HT-29 (cell line): ENCODE measurements around the gene KLHL30. TPM values are rescaled to one million over a fixed set of nuclear protein-coding genes. Genes with fewer than 3 reads are reported as not detected.

Experiments
- DNase-seq: peaks from one replicate; pipeline ENCODE4 v3.0.0-alpha.2; 2015; ENCODE audit warnings: low spot score
- total RNA-seq: library from RNA; depleted of rRNA; stranded (reverse); fragments of >200 nt; shearing (Covaris generic); gene quantifications from 2 replicates; pipeline ENCODE4 v1.2.3, GENCODE V29; 2014; rRNA removed

The KLHL30 gene
- total RNA-seq, result 1.1 and 1.7 TPM in 2 replicates

DNA sequence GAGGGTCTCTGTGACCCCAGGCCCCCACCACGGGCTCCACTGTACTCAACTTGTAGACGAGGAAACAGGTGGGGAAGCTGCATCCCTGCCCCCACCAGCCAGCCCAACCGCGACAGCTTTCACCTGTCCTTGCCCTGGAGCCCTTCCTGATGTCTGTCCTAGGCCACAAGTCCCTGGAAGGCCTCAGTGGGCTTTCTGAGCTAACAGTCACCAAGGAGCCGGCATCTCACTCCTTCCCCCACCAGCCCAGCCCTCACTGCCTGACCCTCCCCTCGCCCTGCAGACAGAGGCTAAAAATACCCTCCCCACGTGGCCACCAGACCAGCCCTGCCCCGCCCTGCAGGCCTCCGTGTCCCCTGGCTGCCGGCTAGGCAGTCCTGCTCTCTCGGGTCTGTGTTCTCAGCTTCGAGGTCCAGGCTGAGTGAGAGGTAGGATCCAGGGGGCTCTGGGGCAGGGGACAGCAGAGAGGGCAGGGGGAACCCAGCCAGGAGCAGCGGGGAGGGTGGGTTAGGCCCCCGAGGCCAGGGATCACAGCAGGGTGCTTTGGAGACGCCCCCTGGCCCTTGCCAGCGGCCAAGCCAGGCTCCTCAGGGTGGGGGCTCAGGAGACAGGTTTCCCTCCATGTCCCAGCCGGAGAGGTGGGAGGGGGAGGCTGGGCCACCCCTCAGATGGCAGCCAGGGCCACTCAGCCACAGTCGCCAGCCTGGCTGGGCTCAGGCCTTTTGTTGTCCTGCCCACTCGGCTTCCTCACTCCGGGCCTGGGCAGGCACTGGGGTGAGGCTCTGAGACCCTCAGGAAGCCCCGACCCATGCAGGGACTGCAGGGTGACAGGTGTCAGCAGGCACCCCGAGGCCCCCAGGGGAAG is at the start of gene KLHL30:
Gene KLHL30 (plus strand): TSS at position 338 of the 865 bp plus-strand sequence. CDS start 2,087 bp downstream, outside the sequence.
- DNase-seq, result peak; percentile 37

DNA sequence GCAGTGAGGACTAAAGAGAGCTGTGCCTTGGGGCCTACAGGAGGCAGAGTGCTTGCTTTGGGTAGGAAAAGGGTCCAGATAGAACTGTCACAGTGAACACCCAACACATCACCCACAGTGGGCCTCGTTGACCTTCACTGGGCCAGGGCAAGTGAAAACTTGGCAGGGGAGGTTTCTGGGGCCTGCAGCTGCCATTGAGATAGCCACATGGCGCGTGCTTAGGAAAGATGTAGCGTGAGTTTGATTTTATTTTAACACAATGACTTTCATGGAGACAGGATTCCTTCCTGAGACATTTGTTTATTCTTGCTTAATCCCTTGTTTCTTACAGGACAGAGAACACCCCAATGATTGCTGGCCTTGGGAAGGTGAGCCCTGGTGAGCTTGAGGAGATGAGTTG is 47.6 kb upstream of the KLHL30 start:
- no peak for DNase-seq

- no peak for DNase-seq
These were observed 46.9 kb upstream of the KLHL30 start for GRCh38 chr2:238091436-238092060.

DNA sequence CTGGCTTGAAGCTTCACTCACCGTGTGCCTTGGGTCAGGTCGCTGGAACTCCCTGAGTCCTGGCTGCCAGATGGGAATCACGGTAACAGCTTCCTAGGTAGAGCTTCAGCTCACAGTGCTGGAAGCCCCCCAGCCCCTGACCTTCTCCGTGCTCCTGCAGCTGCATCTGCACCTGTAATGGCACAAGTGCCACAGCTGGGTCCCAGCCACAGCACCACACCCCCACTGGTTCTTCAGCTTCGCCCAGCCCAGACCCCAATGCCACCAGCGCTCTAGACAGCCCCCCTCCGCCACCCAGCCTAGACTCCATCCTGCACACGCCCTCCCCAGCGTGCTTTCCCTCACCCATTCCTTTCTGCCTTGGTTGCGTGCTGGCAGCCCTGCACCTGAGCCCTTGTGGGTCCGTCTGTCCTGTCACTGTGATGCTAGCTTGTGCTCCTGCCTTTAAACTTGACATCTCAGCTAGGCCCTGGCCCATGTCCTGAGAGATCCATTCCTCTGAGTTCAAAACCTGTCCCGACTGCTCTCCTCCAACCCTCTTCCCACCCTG is 45.9 kb upstream of the KLHL30 start:
- DNase-seq, result no peak

- no peak for DNase-seq
These were observed 45.0 kb upstream of the KLHL30 start for GRCh38 chr2:238093181-238094140.

DNA sequence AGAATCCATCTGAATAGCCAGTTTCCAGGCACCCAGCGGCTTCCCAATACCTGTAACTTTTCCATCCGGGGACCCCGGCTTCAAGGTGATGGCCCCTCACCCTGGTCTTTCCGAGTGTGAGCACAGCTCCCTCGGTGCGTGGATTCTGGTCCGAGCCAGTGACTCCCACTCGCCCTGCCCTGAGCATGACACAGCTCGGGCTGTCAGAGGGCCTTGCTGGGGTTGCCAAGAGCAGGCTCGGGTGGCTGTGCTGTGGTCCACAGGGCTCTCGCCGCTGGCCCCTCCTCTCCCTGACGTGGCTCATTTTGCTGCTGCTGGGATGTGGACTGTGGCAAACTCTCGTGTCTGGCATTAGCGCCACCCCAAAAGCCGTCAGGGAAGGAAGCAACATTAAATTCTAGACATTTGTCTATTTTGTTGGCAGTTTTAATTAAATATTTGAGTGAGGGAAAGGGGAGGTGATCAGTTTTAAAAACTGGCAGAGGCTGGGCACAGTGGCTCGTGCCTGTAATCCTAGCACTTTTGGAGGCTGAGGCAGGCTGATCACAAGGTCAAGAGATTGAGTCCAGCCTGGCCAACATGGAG is 43.9 kb upstream of the KLHL30 start:
- DNase-seq, result no peak

DNA sequence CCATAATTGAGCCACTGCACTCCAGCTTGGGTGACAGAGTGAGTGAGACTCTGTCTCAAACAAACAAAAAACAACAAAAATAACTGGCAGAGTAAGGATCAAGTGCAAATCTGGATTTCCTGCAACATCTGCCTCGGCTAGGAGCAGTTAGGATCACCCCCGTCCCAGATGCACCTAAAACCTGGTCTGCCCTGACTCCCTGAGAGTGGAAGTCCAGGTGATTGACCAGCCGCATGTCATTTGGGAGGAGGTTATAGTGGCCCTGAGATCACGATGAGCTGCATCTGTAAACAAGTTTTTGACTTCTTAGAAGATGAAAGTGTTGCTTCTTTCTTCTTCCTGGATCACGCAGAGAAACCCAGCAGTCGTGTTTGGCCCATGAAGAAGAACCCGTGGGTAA is 43.3 kb upstream of the KLHL30 start:
- no peak for DNase-seq

GRCh38 chr2:238096311-238097011 is 42.0 kb upstream of the KLHL30 start:
- no peak for DNase-seq

DNA sequence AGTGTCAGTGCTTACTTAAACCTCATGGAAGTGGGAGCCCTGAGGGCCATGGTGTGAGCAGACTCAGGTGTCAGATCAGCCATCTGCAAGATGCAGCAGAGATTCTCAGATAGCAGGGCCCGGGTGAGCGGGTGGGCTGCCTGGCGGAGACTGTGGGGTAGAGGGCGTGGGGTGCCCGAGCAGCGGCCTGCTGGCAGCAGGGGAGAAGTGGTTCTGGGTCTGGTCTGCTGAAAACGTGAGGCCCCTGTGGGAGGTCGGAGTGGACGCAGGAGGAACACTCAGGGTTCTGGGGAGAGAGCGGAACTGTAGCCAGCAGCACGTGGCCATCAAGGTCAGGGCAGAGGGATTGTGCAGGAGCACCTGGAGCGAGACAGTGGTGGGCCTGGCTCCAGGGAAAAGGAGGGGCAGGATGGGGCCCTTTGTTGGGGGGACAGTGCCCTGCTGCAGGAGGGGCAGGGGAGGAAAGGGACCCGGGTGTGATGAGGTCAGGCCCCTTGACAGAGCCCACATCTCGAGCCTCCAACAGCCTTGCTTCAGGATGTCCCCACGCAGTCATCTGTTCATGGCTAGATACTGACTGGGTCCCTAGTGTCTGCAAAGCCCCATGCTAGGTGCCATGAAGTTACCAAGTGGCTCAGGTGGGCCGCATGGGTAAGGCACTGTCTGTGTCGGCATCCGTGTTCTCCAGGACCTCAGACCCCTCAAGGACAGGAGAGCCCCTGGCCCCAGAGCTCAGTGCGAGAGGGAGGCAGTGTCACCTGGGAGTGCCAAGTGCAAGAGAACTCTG is 41.1 kb upstream of the KLHL30 start:
- DNase-seq, result no peak

GRCh38 chr2:238097988-238098871 is 40.2 kb upstream of the KLHL30 start:
- DNase-seq, result peak; percentile 94

GRCh38 chr2:238098901-238099713 is 39.4 kb upstream of the KLHL30 start:
- DNase-seq, result no peak

DNA sequence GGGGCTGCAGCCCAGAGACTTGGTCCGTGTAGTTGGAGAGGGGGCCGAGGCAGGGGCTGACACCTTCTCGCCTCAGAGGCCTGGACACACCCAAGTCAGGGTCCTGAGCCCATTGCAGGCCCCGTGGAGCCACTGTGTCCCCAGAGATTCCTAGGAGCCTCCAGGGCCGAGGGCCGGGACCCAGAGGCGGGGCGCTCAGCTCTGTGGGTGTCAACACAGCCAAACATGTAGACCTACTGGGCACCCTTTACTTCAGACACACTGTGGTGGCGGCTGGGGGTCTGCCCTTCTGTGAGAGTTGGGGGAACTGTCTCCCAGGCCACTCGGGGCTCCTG is 38.8 kb upstream of the KLHL30 start:
- DNase-seq, result no peak

DNA sequence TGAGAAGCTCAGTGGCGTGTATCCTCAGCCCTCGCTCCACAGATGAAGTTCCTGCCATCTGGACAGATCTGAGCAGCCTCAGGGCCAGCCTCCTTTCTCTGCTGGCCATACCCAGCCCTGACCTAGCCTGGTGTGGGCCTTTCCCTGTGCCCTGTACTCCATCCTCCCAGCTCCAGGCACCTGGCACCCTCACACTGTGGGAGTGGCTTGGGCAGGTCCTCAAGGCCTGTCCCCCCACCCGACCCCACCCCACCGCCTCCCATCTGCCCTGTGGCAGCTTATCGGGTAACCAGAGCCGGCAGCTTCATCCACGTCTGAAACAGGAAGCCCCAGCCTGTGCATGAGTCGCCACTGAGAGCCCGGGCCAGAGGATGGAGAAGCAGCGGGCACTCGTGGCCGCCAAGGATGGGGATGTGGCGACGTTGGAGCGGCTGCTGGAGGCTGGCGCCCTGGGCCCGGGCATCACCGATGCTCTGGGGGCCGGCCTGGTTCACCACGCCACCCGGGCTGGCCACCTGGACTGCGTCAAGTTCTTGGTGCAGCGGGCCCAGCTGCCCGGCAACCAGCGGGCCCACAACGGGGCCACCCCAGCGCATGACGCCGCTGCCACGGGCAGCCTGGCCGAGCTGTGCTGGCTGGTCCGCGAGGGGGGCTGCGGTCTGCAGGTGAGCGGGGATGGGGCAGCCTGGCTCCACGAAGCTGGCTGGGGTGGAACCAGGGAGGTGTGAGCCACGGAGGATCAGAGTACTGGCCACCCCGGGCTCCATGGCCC is 38.2 kb upstream of the KLHL30 start, which contains the start of gene ESPNL:
Gene ESPNL (plus strand): TSS at position 292 of the 772 bp plus-strand sequence. CDS start 80 bp downstream, at position 372.
- DNase-seq, result no peak

DNA sequence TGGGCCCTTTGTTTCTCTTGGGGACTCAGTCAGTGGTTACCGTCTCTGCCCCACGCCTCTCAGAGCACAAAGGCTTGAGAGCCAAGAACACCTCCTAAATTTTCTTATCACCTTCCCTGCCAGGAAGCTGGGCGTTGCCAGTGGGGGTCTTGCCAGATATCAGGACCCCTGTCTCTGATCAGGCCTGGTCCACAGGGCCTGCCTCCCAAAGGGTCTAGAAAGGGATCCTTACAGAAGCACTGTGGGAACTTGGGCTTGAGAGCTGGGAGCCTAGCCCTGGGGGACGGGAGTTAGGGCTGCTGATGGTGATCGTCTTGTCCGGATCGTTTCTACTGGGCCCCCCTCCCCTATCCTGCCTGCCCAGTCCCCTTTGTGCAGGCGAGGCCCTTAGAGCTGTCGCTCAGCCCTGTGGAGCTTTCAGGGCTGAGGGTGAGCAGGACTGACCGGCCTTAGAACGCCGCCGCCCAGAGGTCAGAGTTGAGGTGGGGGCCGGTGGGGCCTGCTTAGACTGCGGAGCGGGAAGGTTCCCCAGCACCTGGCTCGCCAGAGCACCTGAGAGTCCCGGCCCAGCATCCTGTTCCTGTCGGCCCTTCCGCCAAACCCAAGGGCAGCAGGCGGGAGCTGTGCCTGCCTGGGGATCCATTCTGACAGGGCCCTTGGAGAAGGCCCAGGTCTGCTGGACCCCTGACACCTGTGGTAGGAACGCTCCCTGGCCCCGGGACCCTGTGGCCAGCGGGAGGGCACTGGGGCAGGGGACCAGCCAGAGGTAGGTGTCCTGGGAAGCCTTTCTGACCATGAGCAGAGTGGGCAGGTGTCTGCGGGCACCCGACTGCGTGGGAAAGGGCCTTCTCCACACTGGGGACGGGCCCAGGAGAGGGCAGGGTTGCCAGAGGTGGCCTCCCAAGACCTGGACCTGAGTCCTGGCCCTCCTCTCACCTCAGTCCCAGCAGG is 37.4 kb upstream of the KLHL30 start:
- no peak for DNase-seq

DNA sequence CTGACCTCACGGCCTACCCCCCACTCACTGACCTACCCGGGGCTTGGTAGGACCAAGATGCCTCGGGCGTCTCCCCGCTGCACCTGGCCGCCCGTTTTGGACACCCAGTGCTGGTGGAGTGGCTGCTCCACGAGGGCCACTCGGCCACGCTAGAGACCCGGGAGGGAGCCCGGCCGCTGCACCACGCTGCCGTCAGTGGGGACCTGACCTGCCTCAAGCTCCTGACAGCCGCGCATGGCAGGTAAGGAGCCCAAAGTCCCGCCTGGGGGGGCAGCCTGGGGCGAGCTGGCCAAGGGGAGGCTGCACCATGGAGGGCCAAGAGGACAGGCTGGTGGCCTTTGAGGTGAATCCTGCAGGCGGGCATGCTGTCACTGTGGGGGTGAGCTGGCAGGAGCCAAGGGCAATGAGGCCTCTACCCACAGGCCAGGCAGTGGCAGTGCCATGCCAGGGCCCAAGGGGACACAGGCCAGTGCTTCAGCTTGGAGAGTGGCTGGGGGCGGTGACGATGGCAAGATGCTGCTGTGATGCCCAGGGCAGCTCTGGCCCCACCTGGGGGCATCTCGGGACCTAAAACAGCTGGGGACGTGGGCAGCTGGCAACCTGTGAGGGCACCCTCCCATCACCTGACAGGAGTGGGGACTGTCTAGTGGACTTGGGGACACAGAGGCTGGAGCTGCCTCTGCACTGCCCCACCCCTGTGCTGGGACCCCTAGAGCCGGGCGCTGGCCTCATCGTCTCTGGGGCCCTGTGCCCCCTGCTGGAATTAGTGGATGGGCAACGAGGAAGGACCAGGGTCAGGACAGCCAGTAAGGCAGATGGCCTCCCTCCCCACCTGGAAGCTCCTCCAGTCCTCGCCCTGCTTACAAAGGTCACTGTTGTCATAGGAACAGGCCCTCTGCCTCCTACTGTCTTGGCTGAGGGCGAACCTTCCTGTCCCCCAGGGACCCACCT is 36.3 kb upstream of the KLHL30 start:
- DNase-seq, result no peak
